ENCODE data around the gene WDR55. TPM values are rescaled to one million over a fixed set of nuclear protein-coding genes. Genes with fewer than 3 reads are reported as not detected.

Gene WDR55
- total and polyA plus RNA-seq, 2 of the 8 experiments (the other 6 are each of a cell fraction or from before 2014, with no cell fraction given): 15.3 to 22.7 TPM

DNA sequence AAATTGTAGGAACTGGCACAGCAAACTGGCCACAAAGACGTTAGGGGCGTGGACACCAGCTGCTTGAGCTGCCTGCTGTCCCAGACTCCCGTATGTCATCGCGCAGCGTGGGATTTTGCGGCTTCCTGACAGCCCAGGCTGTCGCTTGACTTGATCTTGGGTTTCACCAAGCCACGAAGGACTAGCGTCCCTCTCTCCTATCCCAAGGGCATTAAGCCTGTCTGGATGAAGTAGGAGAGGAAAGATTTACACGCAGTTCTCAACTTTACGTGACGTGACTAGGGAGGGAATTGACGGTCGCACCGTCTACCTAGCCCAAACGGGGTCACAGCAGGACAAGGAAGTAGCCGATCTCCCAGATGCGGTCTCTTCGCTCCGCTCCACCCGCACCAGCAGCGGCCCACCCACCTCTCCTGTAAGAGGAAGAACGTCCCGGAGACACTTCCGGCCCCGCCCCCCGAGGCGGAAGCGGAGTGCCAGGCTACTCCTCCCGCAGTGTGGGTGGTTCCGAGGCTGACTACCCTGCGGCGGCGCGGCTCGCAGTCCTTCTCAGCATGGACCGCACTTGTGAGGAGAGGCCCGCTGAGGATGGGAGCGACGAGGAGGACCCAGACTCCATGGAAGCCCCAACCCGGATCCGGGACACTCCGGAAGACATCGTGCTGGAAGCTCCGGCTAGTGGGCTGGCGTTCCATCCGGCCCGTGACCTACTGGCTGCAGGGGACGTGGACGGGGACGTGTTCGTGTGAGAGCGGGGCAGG lies at the start of gene WDR55 (continued):
- TF ChIP-seq, protein P1, sequence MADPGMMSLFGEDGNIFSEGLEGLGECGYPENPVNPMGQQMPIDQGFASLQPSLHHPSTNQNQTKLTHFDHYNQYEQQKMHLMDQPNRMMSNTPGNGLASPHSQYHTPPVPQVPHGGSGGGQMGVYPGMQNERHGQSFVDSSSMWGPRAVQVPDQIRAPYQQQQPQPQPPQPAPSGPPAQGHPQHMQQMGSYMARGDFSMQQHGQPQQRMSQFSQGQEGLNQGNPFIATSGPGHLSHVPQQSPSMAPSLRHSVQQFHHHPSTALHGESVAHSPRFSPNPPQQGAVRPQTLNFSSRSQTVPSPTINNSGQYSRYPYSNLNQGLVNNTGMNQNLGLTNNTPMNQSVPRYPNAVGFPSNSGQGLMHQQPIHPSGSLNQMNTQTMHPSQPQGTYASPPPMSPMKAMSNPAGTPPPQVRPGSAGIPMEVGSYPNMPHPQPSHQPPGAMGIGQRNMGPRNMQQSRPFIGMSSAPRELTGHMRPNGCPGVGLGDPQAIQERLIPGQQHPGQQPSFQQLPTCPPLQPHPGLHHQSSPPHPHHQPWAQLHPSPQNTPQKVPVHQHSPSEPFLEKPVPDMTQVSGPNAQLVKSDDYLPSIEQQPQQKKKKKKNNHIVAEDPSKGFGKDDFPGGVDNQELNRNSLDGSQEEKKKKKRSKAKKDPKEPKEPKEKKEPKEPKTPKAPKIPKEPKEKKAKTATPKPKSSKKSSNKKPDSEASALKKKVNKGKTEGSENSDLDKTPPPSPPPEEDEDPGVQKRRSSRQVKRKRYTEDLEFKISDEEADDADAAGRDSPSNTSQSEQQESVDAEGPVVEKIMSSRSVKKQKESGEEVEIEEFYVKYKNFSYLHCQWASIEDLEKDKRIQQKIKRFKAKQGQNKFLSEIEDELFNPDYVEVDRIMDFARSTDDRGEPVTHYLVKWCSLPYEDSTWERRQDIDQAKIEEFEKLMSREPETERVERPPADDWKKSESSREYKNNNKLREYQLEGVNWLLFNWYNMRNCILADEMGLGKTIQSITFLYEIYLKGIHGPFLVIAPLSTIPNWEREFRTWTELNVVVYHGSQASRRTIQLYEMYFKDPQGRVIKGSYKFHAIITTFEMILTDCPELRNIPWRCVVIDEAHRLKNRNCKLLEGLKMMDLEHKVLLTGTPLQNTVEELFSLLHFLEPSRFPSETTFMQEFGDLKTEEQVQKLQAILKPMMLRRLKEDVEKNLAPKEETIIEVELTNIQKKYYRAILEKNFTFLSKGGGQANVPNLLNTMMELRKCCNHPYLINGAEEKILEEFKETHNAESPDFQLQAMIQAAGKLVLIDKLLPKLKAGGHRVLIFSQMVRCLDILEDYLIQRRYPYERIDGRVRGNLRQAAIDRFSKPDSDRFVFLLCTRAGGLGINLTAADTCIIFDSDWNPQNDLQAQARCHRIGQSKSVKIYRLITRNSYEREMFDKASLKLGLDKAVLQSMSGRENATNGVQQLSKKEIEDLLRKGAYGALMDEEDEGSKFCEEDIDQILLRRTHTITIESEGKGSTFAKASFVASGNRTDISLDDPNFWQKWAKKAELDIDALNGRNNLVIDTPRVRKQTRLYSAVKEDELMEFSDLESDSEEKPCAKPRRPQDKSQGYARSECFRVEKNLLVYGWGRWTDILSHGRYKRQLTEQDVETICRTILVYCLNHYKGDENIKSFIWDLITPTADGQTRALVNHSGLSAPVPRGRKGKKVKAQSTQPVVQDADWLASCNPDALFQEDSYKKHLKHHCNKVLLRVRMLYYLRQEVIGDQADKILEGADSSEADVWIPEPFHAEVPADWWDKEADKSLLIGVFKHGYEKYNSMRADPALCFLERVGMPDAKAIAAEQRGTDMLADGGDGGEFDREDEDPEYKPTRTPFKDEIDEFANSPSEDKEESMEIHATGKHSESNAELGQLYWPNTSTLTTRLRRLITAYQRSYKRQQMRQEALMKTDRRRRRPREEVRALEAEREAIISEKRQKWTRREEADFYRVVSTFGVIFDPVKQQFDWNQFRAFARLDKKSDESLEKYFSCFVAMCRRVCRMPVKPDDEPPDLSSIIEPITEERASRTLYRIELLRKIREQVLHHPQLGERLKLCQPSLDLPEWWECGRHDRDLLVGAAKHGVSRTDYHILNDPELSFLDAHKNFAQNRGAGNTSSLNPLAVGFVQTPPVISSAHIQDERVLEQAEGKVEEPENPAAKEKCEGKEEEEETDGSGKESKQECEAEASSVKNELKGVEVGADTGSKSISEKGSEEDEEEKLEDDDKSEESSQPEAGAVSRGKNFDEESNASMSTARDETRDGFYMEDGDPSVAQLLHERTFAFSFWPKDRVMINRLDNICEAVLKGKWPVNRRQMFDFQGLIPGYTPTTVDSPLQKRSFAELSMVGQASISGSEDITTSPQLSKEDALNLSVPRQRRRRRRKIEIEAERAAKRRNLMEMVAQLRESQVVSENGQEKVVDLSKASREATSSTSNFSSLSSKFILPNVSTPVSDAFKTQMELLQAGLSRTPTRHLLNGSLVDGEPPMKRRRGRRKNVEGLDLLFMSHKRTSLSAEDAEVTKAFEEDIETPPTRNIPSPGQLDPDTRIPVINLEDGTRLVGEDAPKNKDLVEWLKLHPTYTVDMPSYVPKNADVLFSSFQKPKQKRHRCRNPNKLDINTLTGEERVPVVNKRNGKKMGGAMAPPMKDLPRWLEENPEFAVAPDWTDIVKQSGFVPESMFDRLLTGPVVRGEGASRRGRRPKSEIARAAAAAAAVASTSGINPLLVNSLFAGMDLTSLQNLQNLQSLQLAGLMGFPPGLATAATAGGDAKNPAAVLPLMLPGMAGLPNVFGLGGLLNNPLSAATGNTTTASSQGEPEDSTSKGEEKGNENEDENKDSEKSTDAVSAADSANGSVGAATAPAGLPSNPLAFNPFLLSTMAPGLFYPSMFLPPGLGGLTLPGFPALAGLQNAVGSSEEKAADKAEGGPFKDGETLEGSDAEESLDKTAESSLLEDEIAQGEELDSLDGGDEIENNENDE (IDR thresholded peaks at IDR 0.05; ENCODE audit: insufficient replicate concordance, low read length): no peak
- peak; percentile 99 for TF ChIP-seq EGR1 (IDR thresholded peaks at IDR 0.05; ENCODE audit: borderline replicate concordance, low read depth, low read length)
- peak in 1 of 2 experiments; percentile 71; a peak in 2 of 3 replicates for TF ChIP-seq POLR2A (IDR thresholded peaks at IDR 0.05; ENCODE audit: control extremely low read depth in 1 of 2, low read depth in 2 of 2, low read length in 2 of 2)
- peak; percentile 70 for TF ChIP-seq KDM4A (IDR thresholded peaks at IDR 0.05; ENCODE audit: low read depth, low read length, severe bottlenecking)
- TF ChIP-seq GTF2F1 (IDR thresholded peaks at IDR 0.05; ENCODE audit: borderline replicate concordance, low read depth, low read length): peak; percentile 92
- TF ChIP-seq SRF (IDR thresholded peaks at IDR 0.05; ENCODE audit: low read depth, low read length): no peak
- TF ChIP-seq ZNF274 (IDR thresholded peaks at IDR 0.05; ENCODE audit: borderline replicate concordance, extremely low read depth, low read length): no peak
- peak; percentile 80 for TF ChIP-seq SIRT6 (IDR thresholded peaks at IDR 0.05; ENCODE audit: low read length)
- no peak for TF ChIP-seq EZH2 (IDR thresholded peaks at IDR 0.05; ENCODE audit: low read depth, low read length, severe bottlenecking)
- TF ChIP-seq SP4 (IDR thresholded peaks at IDR 0.05; ENCODE audit: low read length): no peak

Measured in H1 (cell line).